Astrocyte (in vitro differentiated cells and primary cell): Measurements from ENCODE around the gene GNB1.

Source experiments
- CTCF ChIP-seq: IDR thresholded peaks from 2 replicates; pipeline ENCODE4 v1.5.1; 2011; ENCODE audit warnings: low read depth, mild to moderate bottlenecking, inconsistent platforms, low read length, moderate library complexity; ENCODE audit not compliant: insufficient read depth
- EZH2 ChIP-seq: IDR thresholded peaks from 2 replicates; pipeline ENCODE4 v1.6.1; 2012; ENCODE audit warnings: mild to moderate bottlenecking, low read length, inconsistent platforms; ENCODE audit not compliant: insufficient read depth

- TF ChIP-seq EZH2 (no peak), CTCF (no peak)
Observed at GRCh38 chr1:1899266-1899966, 8.5 kb upstream of the GNB1 start.
